Glutamatergic neuron (in vitro differentiated cells): Measurements from ENCODE around the gene HTT-AS. TPM values are rescaled to one million over a fixed set of nuclear protein-coding genes. Genes with fewer than 3 reads are reported as not detected.
A peak's percentile ranks its signal among the peaks of the same experiment; 100 is the strongest.

Source experiments
- DNase-seq: peaks from one replicate; pipeline ENCODE4 v3.0.0; 2022
- H3K27ac Mint-ChIP-seq: one replicate; pipeline ENCODE4 v1.8.0; 2020; ENCODE audit warnings: mild to moderate bottlenecking, mixed read lengths, inconsistent platforms; ENCODE audit not compliant: unreplicated experiment
- H3K27me3 Mint-ChIP-seq: one replicate; pipeline ENCODE4 v1.8.0; 2020; ENCODE audit warnings: mild to moderate bottlenecking, moderate library complexity, mixed read lengths, inconsistent platforms; ENCODE audit not compliant: unreplicated experiment
- H3K36me3 Mint-ChIP-seq: one replicate; pipeline ENCODE4 v1.8.0; 2020; ENCODE audit warnings: mild to moderate bottlenecking, mixed read lengths, inconsistent platforms; ENCODE audit not compliant: unreplicated experiment
- H3K4me1 Mint-ChIP-seq: one replicate; pipeline ENCODE4 v1.8.0; 2020; ENCODE audit warnings: mild to moderate bottlenecking, low read depth, mixed read lengths, inconsistent platforms; ENCODE audit not compliant: unreplicated experiment
- H3K4me3 Mint-ChIP-seq: one replicate; pipeline ENCODE4 v1.8.0; 2020; ENCODE audit warnings: mild to moderate bottlenecking, mixed read lengths, inconsistent platforms; ENCODE audit not compliant: unreplicated experiment
- H3K9me3 Mint-ChIP-seq: one replicate; pipeline ENCODE4 v1.8.0; 2020; ENCODE audit warnings: mild to moderate bottlenecking, moderate library complexity, mixed read lengths, inconsistent platforms; ENCODE audit not compliant: unreplicated experiment
- total RNA-seq: library from RNA; stranded (reverse); fragmentation: NEBNext Ultra II Directional; extraction: Animal tissue kit (Norgen Biotek cat#: 25700); gene quantifications from one replicate; pipeline ENCODE4 v1.2.1, GENCODE V29; 2021; ENCODE audit not compliant: unreplicated experiment
- TF ChIP-seq, protein P1 (sequence below): fragments of 200-600 bp; sonication (generic); IDR thresholded peaks from one replicate; pipeline ENCODE4 v1.5.0; 2021; ENCODE audit not compliant: partially characterized antibody, unreplicated experiment

Gene HTT-AS
- total RNA-seq, 1 donor from 2014 or later, result not detected

GRCh38 chr4:3079694-3080123, 5.4 kb upstream of the HTT-AS start:
- Mint-ChIP-seq H3K4me3 (no peak overlapping the region), H3K27me3 (peaks cover 6% of the 10 kb centered on the region), H3K4me1 (peaks cover 14% of the 10 kb centered on the region), H3K9me3 (peaks cover 5% of the 10 kb centered on the region), H3K27ac (no peak overlapping the region), H3K36me3 (no peaks in the 10 kb centered on the region)
- TF ChIP-seq, protein P1, sequence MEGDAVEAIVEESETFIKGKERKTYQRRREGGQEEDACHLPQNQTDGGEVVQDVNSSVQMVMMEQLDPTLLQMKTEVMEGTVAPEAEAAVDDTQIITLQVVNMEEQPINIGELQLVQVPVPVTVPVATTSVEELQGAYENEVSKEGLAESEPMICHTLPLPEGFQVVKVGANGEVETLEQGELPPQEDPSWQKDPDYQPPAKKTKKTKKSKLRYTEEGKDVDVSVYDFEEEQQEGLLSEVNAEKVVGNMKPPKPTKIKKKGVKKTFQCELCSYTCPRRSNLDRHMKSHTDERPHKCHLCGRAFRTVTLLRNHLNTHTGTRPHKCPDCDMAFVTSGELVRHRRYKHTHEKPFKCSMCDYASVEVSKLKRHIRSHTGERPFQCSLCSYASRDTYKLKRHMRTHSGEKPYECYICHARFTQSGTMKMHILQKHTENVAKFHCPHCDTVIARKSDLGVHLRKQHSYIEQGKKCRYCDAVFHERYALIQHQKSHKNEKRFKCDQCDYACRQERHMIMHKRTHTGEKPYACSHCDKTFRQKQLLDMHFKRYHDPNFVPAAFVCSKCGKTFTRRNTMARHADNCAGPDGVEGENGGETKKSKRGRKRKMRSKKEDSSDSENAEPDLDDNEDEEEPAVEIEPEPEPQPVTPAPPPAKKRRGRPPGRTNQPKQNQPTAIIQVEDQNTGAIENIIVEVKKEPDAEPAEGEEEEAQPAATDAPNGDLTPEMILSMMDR, result no peak
- no peak for DNase-seq

DNA sequence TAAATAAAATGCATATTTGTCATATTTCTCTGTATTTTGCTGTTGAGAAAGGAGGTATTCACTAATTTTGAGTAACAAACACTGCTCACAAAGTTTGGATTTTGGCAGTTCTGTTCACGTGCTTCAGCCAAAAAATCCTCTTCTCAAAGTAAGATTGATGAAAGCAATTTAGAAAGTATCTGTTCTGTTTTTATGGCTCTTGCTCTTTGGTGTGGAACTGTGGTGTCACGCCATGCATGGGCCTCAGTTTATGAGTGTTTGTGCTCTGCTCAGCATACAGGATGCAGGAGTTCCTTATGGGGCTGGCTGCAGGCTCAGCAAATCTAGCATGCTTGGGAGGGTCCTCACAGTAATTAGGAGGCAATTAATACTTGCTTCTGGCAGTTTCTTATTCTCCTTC, 3.5 kb upstream of the HTT-AS start:
- Mint-ChIP-seq H3K36me3 (no peaks in the 10 kb centered on the region), H3K27ac (peak overlapping the region; percentile 48), H3K9me3 (peaks cover 5% of the 10 kb centered on the region), H3K27me3 (peaks cover 3% of the 10 kb centered on the region), H3K4me3 (no peak overlapping the region), H3K4me1 (peaks cover 12% of the 10 kb centered on the region)
- TF ChIP-seq, protein P1, result no peak
- DNase-seq, result no peak

DNA sequence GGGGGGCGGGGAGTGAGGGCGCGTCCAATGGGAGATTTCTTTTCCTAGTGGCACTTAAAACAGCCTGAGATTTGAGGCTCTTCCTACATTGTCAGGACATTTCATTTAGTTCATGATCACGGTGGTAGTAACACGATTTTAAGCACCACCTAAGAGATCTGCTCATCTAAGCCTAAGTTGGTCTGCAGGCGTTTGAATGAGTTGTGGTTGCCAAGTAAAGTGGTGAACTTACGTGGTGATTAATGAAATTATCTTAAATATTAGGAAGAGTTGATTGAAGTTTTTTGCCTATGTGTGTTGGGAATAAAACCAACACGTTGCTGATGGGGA, 1.3 kb upstream of the HTT-AS start:
- peaks cover 12% of the 10 kb centered on the region for H3K4me1 Mint-ChIP-seq
- H3K9me3 Mint-ChIP-seq, result peaks cover 7% of the 10 kb centered on the region
- no peak for DNase-seq
- peak overlapping the region; percentile 96 for H3K27ac Mint-ChIP-seq
- peak overlapping the region; percentile 91 for H3K4me3 Mint-ChIP-seq
- H3K27me3 Mint-ChIP-seq, result peaks cover 7% of the 10 kb centered on the region
- TF ChIP-seq, protein P1, result no peak
- no peaks in the 10 kb centered on the region for H3K36me3 Mint-ChIP-seq

DNA sequence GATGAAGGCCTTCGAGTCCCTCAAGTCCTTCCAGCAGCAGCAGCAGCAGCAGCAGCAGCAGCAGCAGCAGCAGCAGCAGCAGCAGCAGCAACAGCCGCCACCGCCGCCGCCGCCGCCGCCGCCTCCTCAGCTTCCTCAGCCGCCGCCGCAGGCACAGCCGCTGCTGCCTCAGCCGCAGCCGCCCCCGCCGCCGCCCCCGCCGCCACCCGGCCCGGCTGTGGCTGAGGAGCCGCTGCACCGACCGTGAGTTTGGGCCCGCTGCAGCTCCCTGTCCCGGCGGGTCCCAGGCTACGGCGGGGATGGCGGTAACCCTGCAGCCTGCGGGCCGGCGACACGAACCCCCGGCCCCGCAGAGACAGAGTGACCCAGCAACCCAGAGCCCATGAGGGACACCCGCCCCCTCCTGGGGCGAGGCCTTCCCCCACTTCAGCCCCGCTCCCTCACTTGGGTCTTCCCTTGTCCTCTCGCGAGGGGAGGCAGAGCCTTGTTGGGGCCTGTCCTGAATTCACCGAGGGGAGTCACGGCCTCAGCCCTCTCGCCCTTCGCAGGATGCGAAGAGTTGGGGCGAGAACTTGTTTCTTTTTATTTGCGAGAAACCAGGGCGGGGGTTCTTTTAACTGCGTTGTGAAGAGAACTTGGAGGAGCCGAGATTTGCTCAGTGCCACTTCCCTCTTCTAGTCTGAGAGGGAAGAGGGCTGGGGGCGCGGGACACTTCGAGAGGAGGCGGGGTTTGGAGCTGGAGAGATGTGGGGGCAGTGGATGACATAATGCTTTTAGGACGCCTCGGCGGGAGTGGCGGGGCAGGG, 711 bp upstream of the HTT-AS start:
- peaks cover 7% of the 10 kb centered on the region for H3K9me3 Mint-ChIP-seq
- H3K4me1 Mint-ChIP-seq, result peaks cover 13% of the 10 kb centered on the region
- no peaks in the 10 kb centered on the region for H3K36me3 Mint-ChIP-seq
- TF ChIP-seq, protein P1, result no peak
- peak overlapping the region; percentile 96 for H3K27ac Mint-ChIP-seq
- peak; percentile 78 for DNase-seq
- peak overlapping the region; percentile 91 for H3K4me3 Mint-ChIP-seq
- peaks cover 7% of the 10 kb centered on the region for H3K27me3 Mint-ChIP-seq
